HG03025 (cell line): ENCODE results near the gene DPP6.

Experiments used
- ATAC-seq: cut with Tn5 transposase; IDR thresholded peaks from one replicate; pipeline ENCODE4 v1.9.1; 2021; ENCODE audit warnings: mild to moderate bottlenecking, moderate library complexity; ENCODE audit not compliant: unreplicated experiment, low FRiP score

Gene DPP6

DNA sequence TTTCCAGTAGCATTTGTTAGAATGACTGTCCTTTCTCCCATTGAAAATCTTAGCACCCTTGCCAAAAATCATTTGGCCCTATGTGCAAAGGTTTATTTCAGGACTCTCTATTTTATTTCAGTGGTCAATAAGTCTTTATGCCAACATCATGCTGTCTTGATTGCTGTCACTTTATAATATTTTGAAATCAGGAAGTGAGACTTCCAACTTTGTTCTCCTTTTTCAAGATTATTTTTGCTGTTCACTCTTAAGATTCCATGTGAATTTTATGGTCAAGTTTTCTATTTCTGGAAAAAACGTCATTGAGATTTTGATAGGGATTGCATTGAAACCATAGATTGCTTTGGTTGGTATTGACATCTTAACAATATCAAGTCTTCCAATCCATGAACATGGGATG is 885.6 kb downstream of the DPP6 start:
- ATAC-seq = no peak

DNA sequence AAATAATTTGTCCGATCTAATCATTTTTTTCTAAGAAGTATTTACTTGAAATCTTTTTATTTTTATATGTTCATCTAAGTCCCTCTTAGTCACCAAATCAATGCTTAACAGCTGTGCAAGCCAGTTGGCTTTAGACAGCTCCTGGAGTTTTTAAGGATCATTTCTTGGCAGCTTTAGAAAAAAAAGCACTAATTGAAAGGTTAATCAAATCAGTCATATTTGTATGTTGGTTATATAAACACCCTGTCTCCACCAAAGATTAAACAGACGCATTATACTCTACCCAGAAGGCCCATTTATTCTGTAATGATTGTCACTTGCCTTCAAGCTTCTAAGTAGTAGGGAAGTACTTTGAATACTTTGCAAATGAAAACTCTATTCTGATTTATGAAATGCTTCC is 890.5 kb downstream of the DPP6 start:
- ATAC-seq = no peak
